ENCODE data around the gene ZNF280B.

- TF ChIP-seq PATZ1 (CRISPR knock-in tag; IDR thresholded peaks at IDR 0.05; ENCODE audit: borderline replicate concordance) (no peak), ZNF8 (CRISPR knock-in tag; IDR thresholded peaks at IDR 0.05) (no peak), CSRNP3 (CRISPR knock-in tag; IDR thresholded peaks at IDR 0.05) (no peak), ZNF70 (CRISPR knock-in tag; IDR thresholded peaks at IDR 0.05) (no peak), RARB (CRISPR knock-in tag; IDR thresholded peaks at IDR 0.05) (no peak), ZNF565 (CRISPR knock-in tag; conservative IDR thresholded peaks at IDR 0.05; ENCODE audit: low read depth) (no peak), ZFP30 (CRISPR knock-in tag; IDR thresholded peaks at IDR 0.05) (no peak), SNAI2 (CRISPR knock-in tag; IDR thresholded peaks at IDR 0.05) (no peak), PPARA (CRISPR knock-in tag; IDR thresholded peaks at IDR 0.05; ENCODE audit: borderline replicate concordance) (no peak), ZC3H10 (CRISPR knock-in tag; IDR thresholded peaks at IDR 0.05) (no peak), ISL1 (CRISPR knock-in tag; IDR thresholded peaks at IDR 0.05) (no peak)
These were observed 36.5 kb upstream of the ZNF280B start for GRCh38 chr22:22545084-22545483.
